Jurkat, Clone E6-1 (cell line): ENCODE data around the gene SLC3A2.
"Not testable (repeated sequence)": the region's sequence is repeated elsewhere in the genome, so short reads cannot be mapped to it uniquely, and the experiment has no call there.

Experiments
- DNase-seq: peaks from one replicate; pipeline ENCODE4 v3.0.0-alpha.2; 2011; ENCODE audit warnings: low read depth, low spot score
- H3K4me3 ChIP-seq: 2 replicates; pipeline ENCODE4 v1.5.1; 2011; ENCODE audit warnings: mild to moderate bottlenecking, low read length, control low read depth, moderate library complexity

The SLC3A2 gene

DNA sequence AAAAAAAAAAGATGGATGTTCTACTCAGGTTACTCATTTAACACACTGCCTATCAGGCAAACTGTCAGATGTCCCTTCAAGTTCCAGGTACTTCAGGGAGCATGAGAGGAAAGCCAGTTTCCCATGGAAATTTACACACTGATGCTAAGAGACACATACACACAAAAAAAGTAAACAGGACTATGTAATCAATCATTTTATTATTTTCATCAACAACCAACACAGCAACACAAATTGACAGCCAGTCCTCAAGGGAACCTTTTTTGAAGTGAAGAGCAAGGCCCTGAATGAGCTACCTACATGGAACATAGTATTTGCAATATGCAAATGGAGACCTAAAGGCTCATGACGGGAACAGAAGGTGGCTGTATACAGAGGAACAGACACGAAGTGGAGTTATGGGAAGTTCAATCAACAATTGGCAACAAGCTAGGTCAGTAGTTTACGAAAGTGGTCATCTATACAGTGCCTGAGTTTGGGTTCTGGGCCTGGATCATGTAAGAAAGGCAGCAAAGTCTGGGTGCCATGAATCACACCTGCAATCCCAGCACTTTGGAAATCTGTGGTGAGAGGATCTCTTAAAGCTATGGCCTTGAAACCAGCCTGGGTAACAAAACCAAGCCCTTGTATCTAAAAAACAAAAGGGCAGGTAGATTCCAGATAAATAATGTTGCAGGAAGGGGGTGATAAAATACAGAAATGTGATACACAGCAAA, 28.7 kb upstream of the SLC3A2 start:
- no peak for DNase-seq
- no peak overlapping the region for H3K4me3 ChIP-seq

DNA sequence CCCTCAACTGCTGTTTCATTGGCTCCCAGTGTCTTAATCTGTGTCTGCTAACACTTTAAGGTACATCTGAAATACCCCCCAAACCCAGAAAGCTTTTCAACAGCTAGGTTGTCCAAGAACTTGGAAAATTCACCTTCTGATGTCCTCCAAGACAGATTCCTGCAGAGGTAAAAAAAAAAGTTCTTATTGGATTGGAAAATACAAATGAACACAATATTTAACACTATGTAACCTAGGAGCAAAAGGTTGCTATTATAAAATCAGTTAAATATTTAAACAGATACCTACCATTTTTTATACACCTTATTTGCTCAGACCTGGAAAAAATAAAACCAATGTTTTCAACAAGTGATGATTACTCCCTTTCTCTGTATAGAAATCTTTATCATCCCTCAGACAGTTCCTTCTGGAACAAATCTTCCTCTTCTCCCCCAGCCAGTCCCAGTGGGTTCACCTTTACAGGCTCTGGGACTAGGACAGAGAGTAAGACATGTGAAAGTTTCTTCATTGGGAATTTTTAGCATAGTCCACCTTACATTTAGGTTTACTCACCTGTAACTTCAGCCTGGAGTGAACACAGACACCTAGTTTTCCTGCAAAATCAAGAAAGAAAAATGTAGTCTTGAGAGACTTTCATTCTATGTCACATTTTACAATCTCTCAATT, 28.0 kb upstream of the SLC3A2 start:
- H3K4me3 ChIP-seq = no peak overlapping the region
- DNase-seq = no peak

DNA sequence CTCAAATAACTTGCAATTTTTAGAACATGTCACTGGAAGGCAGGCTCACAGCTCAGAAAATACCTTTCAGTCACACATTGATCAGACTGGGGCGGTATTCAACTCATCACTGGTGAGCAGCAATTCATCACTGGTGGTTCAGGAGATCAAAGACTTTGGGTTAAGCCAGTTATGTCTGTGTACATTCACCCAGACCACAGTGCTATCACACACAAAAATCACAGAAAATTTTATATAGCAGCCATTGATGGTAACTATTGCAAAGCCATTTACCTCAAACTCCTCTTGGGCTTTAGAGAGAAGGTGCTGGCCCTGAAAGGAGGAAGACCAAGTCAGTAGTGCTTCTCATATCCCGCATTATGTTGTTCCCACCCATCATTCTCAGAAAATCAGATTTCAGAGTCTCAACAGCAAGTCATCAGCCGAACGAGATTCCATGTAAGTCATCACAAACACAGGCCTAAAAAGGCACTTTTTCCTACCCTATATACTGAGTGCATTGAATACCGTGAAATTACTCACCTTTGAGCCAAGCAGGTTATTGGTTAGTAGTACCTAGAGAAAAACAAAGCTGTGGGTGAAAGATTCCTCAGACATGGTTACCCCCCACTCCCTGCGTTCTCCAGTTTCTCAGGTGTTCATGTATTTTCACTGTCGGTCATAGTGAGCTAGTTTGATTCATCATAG, 27.3 kb upstream of the SLC3A2 start:
- no peak for DNase-seq
- H3K4me3 ChIP-seq = peak overlapping the region; percentile 96

DNA sequence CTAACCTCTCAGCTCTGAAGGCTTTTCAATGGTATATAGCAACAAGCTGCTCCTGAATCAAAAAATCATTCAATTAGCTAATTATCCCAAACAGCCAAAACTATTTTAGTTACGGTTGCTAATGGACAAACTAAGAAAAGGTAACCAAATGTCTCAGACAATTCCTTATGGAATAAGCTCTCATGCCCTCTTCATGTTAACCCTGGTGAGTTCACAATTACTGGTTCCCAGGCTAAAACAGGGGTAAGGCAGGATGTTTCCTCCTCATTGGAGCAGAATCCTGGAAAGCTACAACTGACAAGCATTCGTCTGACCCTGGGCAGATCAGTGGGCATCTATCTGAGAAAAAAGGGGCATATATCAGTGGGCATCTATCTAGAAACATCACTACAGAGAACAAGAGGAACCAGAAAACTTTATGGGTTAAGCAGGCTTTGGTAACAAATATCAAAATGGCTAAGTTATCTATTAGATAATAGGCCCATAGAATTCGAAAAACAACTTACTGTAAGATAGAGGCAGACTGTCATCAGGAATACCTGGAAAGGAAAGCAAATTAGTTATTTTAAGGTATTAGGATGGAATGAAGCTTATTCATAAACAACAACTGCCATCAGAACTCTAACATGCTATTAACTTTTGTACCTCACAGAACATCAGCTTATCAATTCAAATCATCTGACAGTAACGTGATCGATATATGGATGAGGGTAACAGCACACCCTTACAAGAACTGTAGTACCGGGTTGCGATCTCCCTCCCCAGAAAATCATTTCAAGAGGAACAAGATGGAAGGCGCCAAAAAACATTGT, 26.5 kb upstream of the SLC3A2 start:
- no peak for DNase-seq

DNA sequence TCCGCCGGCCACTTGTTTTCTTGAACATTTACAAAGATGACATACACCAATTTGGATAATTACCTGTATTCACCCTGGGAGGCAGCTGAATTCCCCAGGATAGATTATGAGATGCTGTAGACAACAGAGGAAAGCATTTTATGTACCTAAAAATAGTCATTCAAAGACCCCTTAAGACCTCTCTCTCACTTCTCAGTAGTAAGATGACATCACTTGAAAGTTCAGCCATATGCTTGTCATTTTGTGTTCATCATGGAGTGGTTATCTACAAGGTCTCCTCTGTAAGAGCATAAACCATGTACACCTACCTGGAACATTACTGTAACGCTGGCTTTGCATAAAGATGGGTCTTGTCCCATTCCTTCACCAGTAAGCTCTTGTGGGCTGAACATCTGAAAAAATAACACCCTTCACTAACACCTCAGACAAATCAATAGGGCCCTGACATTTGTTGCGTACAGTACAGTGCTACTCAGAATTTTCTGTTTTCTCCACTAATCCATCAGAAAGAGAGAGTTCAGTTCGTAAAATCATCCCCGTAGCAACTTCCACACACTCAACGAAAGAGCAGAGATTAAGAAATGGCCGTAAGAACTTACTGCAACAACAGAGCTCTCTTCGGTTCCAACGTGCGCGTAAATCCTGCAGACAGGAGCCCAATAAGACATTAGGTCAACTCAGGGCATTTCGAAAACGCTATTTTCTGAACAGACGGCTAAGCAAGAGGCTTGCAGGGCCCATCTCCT, 25.7 kb upstream of the SLC3A2 start:
- no peak for DNase-seq
- H3K4me3 ChIP-seq = peak overlapping the region; percentile 96

More for the DNA sequence above, 26.5 kb upstream of the SLC3A2 start:
- H3K4me3 ChIP-seq = peak overlapping the region; percentile 96

DNA sequence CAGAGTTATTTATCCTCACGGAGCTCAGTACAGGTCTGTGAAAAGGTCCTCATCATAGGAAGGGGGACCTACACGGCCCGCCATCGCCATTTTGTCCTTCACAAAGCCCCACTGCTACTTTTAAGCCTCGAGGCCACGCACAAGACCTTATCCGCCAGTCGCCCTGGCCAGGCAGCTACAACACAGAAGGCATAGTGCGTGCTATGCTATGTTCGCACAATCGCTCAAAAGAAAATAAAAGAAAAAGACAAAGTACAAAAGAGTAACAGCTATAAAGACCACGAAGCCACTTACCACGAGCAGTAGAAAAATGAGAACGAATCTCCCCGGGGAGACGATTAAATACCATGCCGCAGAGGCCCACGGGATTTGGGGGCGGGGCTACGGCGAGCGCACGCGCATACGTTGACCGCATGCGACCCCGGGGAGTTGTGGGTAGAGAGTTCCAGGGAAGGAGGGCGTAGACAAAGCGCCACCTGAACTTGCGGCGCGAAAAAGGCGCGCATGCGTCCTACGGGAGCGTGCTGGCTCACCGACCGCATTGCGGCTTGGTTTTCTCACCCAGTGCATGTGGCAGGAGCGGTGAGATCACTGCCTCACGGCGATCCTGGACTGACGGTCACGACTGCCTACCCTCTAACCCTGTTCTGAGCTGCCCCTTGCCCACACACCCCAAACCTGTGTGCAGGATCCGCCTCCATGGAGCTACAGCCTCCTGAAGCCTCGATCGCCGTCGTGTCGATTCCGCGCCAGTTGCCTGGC, 24.9 kb upstream of the SLC3A2 start:
- peak overlapping the region; percentile 96 for H3K4me3 ChIP-seq
- peak; percentile 98 for DNase-seq

DNA sequence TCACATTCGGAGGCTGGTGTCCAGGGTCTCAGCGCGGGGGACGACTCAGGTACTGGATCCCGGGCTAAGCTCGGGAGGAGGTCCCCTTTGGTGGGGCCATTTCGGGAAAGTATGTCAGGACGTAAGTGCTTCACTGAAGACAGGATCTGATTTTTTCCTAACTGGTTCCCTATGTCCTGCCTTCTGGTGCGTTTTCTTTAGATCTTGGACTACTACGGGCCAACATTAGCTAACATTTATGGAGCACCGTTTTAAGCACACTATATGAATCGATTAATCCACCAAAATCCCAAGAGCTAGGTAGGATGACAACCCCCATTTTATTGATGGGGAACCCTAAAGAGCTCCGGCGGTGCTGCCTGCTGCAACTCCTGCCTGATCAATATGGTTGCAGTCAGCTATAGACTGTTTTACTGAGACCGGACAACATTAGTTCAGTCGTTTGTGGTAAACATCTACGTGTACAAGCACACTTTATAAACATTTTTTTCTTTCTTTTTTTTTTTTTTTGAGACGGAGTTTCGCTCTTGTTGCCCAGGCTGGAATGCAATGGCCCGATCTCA, 24.3 kb upstream of the SLC3A2 start:
- no peak for DNase-seq
- peak overlapping the region; percentile 96 for H3K4me3 ChIP-seq

DNA sequence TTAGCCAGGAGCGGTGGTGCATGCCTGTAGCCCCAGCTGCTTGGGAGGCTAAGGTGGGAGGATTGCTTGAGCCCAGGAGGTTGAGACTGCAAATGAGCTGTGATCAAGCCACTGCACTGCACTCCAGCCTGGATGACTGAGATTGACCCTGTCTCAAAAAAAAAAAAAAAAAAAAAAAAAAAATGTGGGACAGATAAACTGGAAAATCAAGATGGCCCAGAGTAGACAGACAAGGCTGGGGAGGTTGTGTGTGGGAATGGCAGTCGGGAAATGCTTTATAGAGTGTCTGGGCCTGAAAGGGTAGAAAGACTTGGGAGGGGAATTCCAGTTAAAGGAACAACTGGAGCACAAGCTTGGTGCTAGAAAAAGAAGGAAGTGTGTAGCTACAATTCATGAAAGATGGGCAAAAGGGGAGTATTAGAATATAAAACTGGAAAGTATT, 23.1 kb upstream of the SLC3A2 start:
- H3K4me3 ChIP-seq = peak overlapping the region; percentile 96

DNA sequence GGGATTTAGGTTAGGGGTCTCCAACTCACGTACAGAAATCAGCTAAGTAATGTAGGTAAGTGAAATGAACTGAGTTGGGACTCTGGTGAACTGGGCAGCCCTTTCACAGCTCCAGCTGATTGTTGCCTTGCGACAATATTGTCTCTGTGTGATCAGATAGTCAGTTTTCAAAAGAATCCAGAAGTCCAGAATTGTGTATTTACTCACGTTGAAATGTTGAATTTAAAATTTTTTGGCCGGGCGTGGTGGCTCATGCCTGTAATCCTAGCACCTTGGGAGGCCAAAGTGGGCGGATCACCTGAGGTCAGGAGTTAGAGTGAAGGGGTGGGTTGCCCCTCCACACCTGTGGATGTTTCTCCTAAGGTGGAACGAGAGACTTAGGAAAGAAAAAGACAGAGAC, 22.5 kb upstream of the SLC3A2 start:
- no peak for DNase-seq
- H3K4me3 ChIP-seq = no peak overlapping the region

More for the DNA sequence above, 23.1 kb upstream of the SLC3A2 start:
- no peak for DNase-seq

DNA sequence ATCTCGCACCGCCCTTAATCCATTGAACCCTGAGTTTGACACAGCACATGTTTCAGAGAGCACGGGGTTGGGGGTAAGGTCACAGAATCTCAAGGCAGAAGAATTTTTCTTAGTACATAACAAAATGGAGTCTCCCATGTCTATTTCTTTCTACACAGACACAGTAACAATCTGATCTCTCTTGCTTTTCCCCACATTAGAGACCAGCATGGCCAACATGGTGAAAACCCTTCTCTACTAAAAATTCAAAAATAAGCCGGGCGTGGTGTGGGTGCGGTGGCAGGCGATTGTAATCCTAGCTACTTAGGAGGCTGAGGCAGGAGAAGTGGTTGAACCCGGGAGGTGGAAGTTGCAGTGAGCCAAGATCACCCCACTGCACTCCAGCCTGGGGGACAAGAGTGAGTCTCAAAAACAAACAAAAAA, 21.4 kb upstream of the SLC3A2 start:
- DNase-seq, H3K4me3 ChIP-seq: not testable (repeated sequence)

DNA sequence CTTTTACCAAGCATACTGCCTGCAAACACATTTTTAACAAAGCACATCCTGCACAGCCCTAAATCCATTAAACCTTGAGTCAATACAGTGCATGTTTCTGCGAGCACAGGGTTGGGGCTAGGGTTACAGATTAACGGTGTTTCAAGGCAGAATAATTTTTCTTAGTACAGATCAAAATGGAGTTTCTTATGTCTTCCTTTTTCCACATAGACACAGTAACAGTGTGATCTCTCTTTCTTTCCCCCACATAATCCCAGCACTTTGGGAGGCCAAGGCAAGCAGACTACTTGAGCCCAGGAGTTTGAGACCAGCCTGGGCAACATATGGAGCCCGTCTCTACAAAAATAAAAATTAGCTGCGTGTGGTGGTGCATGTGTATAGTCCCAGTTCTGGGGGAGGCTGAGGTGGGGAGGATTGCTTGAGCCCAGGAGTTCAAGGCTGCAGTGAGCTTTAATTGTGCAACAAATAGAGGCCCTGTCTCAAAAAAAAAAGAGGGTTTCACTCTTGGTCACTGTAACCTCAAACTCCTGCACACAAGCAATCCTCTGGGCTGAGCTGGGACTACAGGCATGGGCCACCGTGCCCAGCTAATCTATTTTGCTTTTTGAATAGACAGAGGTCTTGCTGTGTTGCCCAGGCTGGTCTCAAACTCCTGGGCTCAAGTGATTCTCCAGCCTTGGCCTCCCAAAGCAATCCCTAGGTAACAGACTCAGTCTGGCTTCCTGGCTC, 19.7 kb upstream of the SLC3A2 start:
- no peak for DNase-seq
- no peak overlapping the region for H3K4me3 ChIP-seq

DNA sequence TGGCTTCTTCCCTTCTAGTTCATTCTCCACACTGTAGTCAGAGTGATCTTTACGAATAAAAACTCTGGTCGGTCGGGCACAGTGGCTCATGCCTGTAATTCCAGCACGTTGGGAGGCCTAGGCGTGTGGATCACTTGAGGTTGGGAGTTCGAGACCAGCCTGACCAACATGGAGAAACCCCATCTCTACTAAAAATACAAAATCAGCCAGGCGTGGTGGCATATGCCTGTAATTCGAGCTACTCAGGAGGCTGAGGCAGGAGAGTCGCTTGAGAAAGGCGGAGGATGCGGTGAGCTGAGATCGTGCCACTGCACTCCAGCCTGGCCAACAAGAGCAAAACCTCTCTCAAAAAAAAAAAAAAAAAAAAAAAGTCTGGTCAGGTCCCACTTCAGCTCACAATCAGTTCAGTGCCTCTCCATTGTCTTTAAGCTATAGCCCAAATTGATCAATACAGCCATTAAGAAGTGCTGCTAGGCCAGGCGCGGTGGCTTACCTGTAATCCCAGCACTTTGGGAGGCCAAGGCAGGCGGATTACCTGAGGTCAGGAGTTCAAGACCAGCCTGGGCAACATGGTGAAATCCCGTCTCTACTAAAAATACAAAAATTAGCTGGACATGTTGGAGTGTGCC, 19.0 kb upstream of the SLC3A2 start:
- not testable (repeated sequence) for DNase-seq, H3K4me3 ChIP-seq

DNA sequence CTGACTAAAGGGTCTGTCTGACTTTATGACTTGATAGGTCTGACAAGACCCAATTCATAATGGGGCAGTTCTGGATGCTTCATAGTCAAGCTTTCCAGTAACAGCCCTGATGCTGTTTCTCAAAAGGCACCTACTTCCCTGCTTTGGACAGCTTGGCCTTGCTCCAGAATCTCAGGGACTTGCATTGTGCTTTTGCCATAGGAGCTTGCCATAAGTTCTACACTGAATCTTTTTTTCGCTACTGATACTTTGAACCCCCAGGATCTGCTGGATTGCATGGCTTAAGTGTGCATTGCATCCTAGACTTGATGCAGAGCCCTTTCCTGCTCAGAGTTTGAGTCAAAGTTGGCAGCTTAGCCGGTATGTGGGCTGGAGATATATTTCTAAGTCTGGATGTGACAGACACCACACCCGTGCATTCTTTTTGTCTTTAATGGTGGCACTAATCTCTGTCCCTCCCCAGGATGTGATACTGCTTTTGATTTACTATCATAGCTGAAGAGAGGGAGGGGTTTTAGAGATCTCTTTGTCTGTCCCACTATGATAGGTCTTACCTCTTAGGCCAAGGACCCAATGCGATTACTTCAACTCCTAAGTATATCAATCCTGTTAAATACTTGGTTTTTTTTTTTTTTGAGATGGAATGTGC, 16.9 kb upstream of the SLC3A2 start:
- no peak for DNase-seq
- H3K4me3 ChIP-seq = no peak overlapping the region

DNA sequence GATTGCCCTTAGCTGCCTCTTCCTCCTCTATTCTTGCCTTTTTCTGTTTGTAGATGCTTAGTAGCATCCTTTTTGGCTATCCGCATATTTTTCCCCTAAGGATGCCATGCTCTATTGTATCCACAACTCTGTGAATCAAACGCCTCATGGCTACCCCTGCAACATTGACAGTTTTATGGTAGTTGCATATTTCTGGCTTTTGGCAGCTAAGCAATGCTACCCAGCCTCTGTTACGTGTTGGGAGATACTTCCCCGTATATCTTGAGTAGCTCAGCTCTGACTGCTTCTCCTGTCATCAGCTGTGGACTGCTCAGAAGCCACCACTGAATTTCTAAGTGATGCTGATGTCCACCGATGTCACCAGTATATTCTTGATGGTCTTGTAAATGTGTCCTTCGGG, 15.1 kb upstream of the SLC3A2 start:
- no peak overlapping the region for H3K4me3 ChIP-seq
- DNase-seq = no peak

DNA sequence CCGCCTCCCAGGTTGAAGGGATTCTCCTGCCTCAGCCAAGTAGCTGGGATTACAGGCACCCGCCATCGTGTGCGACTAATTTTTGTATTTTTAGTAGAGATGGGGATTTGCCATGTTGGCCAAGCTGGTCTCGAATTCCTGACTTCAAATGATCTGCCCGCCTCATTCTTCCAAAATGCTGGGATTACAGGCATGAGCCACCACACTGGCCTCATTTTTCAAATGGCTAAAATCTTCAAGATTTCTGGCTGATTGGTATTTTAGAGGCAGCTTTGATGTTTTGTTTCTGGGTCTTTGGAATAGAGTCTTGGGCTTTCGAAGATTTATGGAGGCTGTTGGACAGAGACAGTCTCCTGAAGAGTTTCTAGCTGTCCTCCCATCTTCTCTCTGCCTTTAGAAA, 5.8 kb upstream of the SLC3A2 start:
- H3K4me3 ChIP-seq = no peak overlapping the region
- DNase-seq = no peak
